Activated CD8-positive, alpha-beta T cell treated with anti-CD3 and anti-CD28 coated beads for 36 hours (primary cell): ENCODE data around the gene CYB5R3. TPM values are rescaled to one million over a fixed set of nuclear protein-coding genes. Genes with fewer than 3 reads are reported as not detected.

Experiments used
- ATAC-seq: fragments of 200-7000 bp; cut with Tn5 transposase; one replicate; pipeline ENCODE4 v1.10.0; 2021; ENCODE audit warnings: mild to moderate bottlenecking, moderate library complexity
- CTCF ChIA-PET: fragments of 350-600 bp; sonication (Branson Sonifier 250); formaldehyde crosslinking; loops from one replicate; lab custom pipeline; 2021; ENCODE audit warnings: antibody characterized with exemption; lab: Charles Lee
- POLR2A ChIA-PET: fragments of 350-600 bp; sonication (Branson Sonifier 250); formaldehyde crosslinking; loops from one replicate; lab custom pipeline; 2021; ENCODE audit warnings: antibody characterized with exemption; lab: Charles Lee
- DNase-seq: peaks from one replicate; pipeline ENCODE4 v3.0.0-alpha.2; 2020
- H3K27ac Mint-ChIP-seq: one replicate; pipeline ENCODE4 v1.8.0; 2021; ENCODE audit warnings: mild to moderate bottlenecking, mixed read lengths
- H3K27me3 Mint-ChIP-seq: one replicate; pipeline ENCODE4 v1.8.0; 2021; ENCODE audit warnings: mixed read lengths
- H3K36me3 Mint-ChIP-seq: one replicate; pipeline ENCODE4 v1.8.0; 2021; ENCODE audit warnings: low read depth, mixed read lengths
- H3K4me1 Mint-ChIP-seq: one replicate; pipeline ENCODE4 v1.8.0; 2021; ENCODE audit warnings: low read depth, mixed read lengths
- H3K4me3 Mint-ChIP-seq: one replicate; pipeline ENCODE4 v1.8.0; 2021; ENCODE audit warnings: mild to moderate bottlenecking, moderate library complexity, mixed read lengths
- H3K9me3 Mint-ChIP-seq: one replicate; pipeline ENCODE4 v1.8.0; 2021; ENCODE audit warnings: mixed read lengths
- CTCF ChIP-seq: fragments of 200-600 bp; IDR thresholded peaks from one replicate; pipeline ENCODE4 v1.8.0; 2022; ENCODE audit warnings: antibody characterized with exemption, mild to moderate bottlenecking
- intact Hi-C: fragments of 100-400 bp; cut with micrococcal nuclease; formaldehyde crosslinking; loops from one replicate; pipeline ENCODE4 v1.10.0; 2022
- total RNA-seq, 2 experiments: library from RNA; stranded (reverse); gene quantifications; one replicate each; pipeline ENCODE4 v1.2.3, GENCODE V29; 2021

CYB5R3 gene
- total RNA-seq, 2 experiments from 2014 or later, result 64.2 to 64.3 TPM

GRCh38 chr22:42632096-42632495 is 17.1 kb downstream of the CYB5R3 start:
- no peak overlapping the region for H3K27ac Mint-ChIP-seq
- TF ChIP-seq CTCF, result no peak
- intact Hi-C loops, result no loop called here
- POLR2A ChIA-PET, result no interaction called here
- peaks cover 4% of the 10 kb centered on the region for H3K4me1 Mint-ChIP-seq
- no peak for ATAC-seq
- H3K36me3 Mint-ChIP-seq, result peaks cover 14% of the 10 kb centered on the region
- H3K27me3 Mint-ChIP-seq, result no peaks in the 10 kb centered on the region
- no peak for DNase-seq
- H3K4me3 Mint-ChIP-seq, result no peak overlapping the region
- H3K9me3 Mint-ChIP-seq, result no peaks in the 10 kb centered on the region
- CTCF ChIA-PET, result interaction anchor here (1.4 to 1.5 kb wide), 2 partner anchors 8 to 10 kb away, joined by 4 to 6 read pairs; partner anchors contain the start of gene ATP5MGL

- intact Hi-C loops, result no loop called here
- Mint-ChIP-seq H3K27ac (no peak overlapping the region), H3K4me1 (peaks cover 3% of the 10 kb centered on the region), H3K4me3 (no peak overlapping the region), H3K9me3 (no peaks in the 10 kb centered on the region), H3K27me3 (no peaks in the 10 kb centered on the region), H3K36me3 (peaks cover 14% of the 10 kb centered on the region)
- DNase-seq (no peak), ATAC-seq (no peak)
- CTCF ChIA-PET, result interaction anchor here (1.4 to 1.5 kb wide), 2 partner anchors 9 kb away, joined by 4 to 6 read pairs; partner anchors contain the start of gene ATP5MGL
- no peak for TF ChIP-seq CTCF
- POLR2A ChIA-PET, result no interaction called here
Observed at GRCh38 chr22:42630901-42631602, 18.1 kb downstream of the CYB5R3 start.

- DNase-seq (no peak), ATAC-seq (no peak)
- intact Hi-C loops, result no loop called here
- H3K4me3 Mint-ChIP-seq, result no peak overlapping the region
- no peak overlapping the region for H3K27ac Mint-ChIP-seq
- ChIA-PET POLR2A (interaction anchor here (1.2 to 1.5 kb wide), 2 partner anchors 14 to 16 kb away, joined by 3 to 13 read pairs; partner anchors contain the start of gene POLDIP3), CTCF (interaction anchor here (0.7 kb wide), 1 partner anchor 9 kb away, joined by 3 read pairs; no protein-coding TSS in a partner anchor)
- H3K9me3 Mint-ChIP-seq, result no peaks in the 10 kb centered on the region
- peaks cover 12% of the 10 kb centered on the region for H3K36me3 Mint-ChIP-seq
- H3K27me3 Mint-ChIP-seq, result no peaks in the 10 kb centered on the region
- H3K4me1 Mint-ChIP-seq, result no peaks in the 10 kb centered on the region
- TF ChIP-seq CTCF, result no peak
Observed at GRCh38 chr22:42630211-42630610, 19.0 kb downstream of the CYB5R3 start.

- Mint-ChIP-seq H3K9me3 (no peaks in the 10 kb centered on the region), H3K27ac (no peak overlapping the region), H3K27me3 (no peaks in the 10 kb centered on the region), H3K36me3 (peaks cover 8% of the 10 kb centered on the region), H3K4me3 (no peak overlapping the region), H3K4me1 (no peaks in the 10 kb centered on the region)
- DNase-seq (no peak), ATAC-seq (no peak)
- TF ChIP-seq CTCF, result no peak
- POLR2A ChIA-PET, result interaction anchor here (6.2 kb wide), 1 partner anchor 13 kb away, joined by 64 read pairs; the partner anchor contains the start of gene POLDIP3
- CTCF ChIA-PET, result no interaction called here
- intact Hi-C loops, result no loop called here
Observed at GRCh38 chr22:42627981-42628380, 21.2 kb downstream of the CYB5R3 start.
